Measurements from ENCODE around the gene TOM1L2.
"Not testable (repeated sequence)": the region's sequence is repeated elsewhere in the genome, so short reads cannot be mapped to it uniquely, and the experiment has no call there.

Gene TOM1L2

DNA sequence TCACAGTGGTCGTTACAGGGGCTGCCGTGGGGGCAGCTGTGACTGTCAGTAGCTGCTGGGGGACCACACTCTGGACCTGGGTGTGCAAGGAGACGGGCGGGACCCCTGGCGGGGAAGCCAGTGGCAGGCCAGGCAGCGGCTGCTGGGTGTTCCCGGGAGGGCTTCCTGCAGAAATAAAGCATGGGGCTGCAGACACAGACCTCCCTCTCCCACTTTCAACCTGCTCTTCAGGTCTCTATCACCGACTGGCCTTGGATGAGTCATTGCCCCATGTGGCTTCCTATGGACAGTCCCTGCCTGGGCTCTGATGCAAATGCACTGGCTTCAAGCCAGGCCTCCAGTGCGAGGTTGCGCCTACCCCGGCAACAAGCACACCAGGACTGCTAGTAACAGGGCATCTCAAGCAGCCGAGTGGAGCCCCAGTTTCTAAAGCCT is 152.6 kb downstream of the TOM1L2 start:
- peak; percentile 69 for DNase-seq (ENCODE audit: low read depth, low spot score)

DNA sequence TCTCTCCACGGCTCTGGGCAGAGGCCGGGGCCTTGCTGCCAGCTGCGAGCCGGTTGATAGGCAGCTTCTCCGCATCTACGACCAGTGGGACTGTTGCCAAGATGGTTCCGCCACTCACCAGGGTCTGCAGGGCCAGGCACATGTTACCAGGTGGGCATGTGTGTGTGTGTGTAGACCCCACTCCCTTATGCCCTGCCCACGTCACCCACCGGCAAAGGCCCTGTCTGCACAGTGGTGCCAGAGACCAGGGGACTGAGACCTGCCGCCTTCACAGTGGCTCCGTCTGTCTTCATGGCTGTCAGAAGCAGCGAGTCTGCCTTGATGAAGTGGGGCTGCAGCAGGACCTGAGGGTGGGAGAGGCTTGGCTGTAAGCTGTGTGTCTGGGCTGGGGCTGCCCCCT is 153.1 kb downstream of the TOM1L2 start:
- no peak for DNase-seq (ENCODE audit: low read depth, low spot score)

DNA sequence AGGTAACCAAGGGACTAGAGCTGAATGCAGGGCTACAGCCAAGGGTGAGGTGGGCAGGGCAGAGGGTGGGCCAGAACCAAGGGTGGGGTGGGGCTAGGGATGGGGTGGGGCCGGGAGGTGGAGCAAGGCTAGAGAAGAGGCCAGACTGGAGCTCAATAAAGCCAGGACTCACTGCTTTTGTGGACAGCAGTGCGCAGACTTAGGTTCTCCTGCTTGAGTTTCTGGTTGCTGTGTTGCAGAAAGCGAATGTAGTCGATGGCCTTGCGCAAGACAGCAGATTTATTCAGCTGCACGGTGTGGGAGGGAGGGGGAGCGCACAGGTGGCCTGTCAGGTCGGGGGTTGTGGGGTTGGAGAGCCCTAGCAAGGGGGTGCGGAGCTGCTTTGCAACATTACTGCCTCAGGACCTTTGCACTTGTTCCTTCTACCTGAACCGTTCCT is 154.1 kb downstream of the TOM1L2 start:
- no peak for DNase-seq (ENCODE audit: low read depth, low spot score)

DNA sequence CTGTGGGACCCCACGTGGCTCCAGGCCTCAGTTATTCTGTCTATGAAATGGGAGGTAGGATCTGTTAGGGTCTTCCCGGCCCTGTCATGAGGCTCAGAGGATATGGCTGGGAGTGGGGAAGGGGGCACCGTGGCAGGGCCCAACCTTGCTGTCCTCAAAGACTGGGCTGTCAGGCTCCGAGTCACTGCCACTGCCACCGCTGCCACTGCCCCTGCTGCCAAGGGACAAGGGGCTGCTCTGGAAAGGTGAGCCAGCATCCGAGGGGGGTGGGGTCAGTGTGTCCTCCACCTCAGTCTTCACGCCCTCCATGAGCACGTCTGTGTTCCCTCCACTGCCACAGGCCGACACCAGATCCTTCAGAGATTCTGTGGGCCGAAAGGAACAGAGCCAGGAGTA is 154.7 kb downstream of the TOM1L2 start:
- DNase-seq (ENCODE audit: low read depth, low spot score): no peak

DNA sequence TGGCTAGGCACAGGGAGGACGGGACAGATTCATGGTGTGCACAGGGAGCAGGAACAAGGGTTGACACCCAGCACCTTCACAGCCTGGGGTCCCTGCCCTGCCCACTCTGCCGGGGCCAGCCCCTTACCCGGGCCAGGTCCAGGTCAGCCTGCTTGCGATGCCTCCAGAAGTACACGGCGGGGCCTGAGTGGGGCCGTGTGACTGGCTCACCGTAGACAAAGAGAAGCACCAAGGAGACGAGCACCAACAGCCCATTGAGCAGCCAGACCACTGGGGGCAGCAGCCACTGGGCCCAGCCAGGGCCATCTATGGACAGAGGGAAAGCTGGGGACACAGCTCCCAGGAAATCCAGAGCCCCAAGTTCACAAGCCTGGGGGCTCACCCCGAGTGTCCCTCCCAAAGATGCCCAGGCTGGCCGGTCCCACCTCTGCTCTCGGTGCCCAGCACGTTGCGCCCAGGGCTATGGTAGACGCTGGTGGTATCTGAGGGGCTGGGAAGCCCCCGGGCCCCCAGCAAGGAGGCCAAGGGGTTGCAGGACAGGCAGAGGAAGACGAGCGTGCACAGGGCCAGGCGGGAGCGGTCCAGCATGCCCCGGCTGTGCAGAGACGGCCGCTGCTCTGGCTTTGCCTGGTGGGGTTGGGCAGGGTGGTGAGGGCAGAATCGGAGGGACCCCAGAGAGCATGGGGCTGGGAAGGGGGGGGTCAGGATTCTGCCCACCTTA is 155.2 kb downstream of the TOM1L2 start:
- DNase-seq (ENCODE audit: low read depth, low spot score): no peak

DNA sequence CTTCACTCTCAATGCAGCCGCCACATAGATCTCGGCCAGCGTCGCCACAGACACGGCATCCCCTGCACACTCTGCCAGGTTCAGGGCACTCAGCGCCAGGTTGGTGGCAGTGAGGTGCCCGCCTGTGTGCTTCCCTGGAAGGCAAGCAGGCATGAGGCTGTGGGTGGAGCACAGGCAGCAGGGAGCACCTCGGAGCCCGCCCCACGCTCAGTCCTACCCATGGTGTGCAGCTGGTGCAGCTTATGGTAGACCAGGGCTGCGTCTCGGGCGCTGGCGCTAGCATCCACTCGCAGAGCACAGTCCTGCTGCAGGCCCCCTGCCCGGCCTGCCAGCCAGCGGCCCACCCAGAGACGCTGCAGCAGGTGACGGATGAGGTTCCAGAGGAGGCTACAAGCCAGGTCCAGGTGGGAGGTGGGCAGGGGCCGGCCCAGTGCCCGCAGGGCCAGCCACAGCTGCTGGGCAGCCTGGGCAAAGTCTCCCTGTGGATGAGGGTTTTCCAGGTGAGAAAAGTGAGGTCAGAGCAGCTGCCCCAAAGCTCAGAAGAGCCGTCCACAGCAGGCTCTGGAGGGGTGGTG is 155.9 kb downstream of the TOM1L2 start:
- DNase-seq (ENCODE audit: low read depth, low spot score): no peak

DNA sequence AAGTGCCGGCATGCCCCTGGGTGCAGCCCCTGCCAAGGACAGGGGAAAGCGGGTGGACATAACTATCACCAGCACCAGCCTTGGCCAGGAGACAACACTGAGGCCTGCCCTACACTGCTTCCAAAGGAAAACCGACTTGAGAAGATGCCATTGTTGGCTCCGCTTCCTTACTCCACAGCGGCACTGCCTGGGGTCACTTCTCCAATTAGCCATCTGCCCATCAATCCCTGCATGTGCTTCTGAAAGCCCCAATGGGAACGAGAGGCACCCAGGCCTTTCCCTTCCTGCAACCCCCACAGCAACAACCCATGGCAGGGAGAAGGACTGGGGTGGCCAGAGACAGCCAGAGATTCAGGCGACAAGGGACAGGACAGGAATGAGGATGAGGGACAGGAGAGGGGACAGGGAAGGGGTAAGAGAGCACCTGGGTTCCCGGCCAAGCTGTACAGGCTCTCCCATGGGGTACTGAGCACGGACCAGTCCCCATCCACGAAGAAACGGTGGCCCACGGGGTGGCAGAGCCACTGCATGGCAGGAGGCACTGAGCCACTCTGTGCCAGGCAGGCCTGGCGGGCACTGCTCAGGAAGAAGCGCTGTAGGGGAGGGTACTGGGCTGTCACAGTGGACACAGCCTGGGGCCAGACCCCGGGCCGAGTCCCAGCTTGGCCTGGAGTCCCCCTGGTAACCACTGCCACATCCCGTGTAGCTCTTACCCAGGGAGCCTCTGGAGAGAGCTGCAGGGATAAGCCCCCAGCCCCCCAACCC is 156.6 kb downstream of the TOM1L2 start:
- no peak for DNase-seq (ENCODE audit: low read depth, low spot score)

DNA sequence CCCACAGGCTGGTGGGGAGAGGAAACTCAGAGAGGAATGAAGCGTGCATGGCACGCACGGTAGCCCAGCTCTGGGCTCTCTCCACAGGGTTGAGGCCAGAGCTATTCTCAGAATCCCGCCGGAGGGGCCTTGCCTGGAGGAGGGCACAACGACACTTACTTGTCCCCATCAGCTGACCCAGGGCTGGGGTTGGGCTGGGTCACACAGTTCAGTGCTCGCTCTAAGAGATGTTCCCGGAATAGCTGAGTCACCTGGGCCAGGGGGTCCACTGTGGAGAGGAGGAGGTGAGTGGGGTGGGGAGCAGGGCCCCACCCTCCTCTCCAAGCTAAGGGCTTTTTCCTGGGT is 157.2 kb downstream of the TOM1L2 start:
- no peak for DNase-seq (ENCODE audit: low read depth, low spot score)

DNA sequence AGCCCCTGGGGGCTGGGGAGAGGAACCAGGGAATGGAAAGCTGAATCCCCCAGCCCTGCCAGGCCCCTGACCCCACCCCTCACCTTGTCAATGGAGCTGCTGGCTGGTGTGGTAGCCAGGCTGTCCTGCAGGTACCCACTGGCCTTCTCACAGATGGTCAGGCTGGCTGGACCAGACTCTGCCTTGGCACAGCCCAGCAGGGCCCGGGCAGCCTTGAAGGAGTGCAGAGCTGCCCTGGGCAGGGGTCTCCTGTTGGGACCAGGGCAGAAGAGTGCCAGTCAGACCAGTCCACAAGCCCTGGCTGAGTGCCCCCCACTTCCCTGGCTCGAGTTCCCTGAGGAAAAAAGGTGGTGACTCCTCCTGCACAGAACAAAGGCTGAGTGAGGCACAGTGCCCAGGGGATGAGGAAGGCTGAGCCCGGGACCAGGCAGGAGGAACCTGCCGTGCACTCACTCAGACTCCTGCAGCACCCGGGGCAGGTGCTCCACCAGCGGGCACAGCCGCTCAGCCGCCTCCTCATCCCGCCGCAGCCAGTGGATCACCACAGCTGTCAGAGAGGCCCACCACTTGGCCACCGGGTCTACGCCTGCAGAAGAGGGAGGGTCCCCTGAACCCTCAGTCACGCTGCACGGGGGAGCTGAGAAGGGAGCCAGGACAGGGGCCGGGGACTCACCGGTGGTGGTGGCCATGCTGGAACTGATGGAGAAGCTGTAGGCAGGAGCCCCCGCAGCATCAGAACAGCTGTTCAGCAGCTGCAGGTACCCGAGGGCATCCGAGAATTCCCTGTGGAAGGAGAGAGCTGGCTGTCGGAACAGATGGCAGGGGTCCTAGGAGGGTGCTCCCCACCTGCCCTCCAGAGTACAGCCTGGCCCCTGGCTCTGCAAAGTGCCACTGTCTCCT is 157.8 kb downstream of the TOM1L2 start:
- no peak for DNase-seq (ENCODE audit: low read depth, low spot score)

DNA sequence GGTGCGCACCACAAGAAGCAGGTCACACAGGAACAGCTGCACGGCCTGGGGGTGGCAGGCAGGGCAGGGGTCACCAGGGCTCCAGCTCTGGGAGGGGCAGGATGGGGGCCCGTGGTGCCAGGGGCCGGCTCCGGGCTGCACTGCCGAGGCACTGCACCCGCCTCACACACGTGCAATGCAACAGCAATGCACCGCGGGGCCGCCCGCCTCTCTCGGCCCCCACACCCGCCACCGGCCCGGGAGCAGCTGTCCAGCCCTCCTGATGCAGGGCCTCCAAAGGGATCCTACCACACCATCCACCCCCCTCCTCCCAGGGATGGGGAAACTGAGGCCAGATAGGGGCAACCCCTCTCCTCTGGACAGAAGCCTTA is 158.5 kb downstream of the TOM1L2 start:
- DNase-seq (ENCODE audit: low read depth, low spot score): no peak

DNA sequence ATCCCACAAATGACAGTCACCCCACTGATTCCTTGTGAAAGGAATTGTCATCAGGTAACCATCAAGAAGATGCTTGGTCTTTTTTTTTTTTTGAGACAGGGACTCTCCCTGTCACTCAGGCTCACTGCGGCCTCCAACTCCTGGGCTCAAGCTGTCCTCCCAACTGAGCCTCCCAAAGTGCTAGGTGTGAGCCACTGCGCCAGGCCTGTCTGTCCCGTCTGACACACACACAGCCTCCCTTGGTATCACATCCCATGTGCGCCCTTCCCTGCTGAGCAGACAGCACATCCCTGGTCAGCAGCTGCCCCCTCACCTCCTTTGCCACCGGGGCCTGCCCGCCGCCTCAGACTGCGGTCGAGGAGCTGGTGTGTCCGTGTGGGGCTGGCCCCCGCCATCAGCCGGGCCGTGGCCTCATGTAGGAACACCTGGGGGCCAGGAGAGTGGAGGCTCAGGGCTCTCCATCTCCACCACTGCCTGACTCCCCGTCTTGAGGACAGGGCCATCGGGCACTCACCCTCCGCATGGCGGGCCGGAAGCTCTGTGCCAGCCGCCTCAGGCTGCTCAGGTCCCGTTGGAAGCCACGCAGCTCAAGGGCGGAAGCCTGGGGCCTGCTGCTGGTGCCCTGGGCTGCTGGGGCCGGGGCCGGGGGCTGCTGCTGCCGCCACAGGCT is 159.0 kb downstream of the TOM1L2 start:
- no peak for DNase-seq (ENCODE audit: low read depth, low spot score)

DNA sequence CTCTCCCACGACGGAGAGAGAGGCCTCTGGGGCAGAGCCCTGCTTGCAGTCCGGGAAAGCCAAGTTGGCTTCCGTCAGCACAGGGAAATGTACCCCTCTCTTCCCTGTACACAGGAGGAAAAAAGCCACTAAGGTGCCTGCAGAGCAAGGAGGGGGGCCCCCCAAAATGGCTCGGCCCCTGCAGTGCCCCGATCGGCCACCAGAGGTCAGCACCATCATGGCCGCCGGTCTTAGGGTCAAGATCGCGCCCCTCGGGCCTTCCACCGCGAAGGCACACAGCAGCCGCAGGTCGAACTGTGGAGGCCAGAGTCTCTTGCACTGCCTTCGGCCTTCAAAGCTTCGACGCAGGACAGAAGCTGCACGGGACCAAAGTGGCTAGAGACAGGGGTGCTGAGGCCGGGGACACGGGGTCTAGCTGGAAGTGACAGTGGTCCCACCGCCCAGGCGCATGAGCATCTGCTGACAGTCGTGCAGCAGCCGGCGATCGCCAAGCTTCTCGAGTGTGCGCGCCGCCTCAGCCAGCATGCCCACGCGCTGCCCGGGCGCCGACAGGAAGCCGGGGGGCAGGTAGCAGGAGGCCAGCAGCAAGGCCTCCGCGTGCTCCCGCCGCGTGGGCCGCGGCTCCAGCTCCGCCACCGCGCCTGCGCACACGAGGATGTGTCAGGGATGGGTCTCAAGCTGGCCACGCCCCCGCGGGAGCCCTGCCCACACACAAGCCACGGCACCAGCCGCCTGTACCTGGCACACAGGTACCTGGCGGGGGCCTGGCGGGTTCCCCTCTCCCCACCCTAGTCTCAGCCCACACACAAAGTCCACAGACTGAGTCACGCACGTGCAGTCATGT is 159.8 kb downstream of the TOM1L2 start:
- DNase-seq (ENCODE audit: low read depth, low spot score): peak; percentile 91

DNA sequence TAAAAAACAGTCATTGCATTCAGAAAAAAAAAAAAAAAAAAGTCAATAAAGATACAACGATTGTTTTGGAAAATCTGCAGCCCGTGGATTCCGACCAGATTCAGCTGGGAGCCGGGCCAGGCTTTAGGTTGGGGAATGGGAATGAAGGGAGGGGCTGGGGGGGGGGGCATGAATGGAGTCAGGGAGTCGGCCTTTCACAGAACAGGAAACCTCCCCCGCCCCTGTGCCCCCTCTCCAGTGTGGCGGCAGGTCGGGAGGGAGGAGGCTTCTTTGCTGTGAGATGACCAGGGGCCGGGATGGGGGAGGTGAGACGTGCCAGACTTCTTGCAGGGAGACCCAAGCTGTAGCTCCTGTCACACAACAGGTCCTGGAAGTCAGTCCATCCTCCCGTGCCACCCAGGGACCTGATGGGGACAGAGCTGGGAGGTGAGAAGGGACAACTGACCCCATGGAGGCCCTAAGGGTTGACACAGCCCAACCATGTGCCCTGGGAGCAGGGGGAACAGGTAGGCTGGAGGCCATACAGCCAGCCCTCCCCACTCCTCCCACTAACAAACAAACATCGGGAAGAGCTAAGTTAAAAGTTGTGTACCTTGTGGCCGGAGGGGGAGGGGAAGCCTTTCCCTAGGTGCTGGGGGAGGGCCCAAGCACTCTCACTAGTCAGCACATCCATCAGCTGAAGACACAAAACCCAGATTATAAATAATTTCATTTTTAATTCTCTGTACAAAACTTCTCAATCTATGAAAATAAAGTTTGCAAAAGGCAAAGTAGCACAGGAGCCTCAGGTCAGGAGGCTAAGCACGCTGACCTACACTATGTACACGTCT is 160.6 kb downstream of the TOM1L2 start:
- peak; percentile 73 for DNase-seq (ENCODE audit: low read depth, low spot score)

DNA sequence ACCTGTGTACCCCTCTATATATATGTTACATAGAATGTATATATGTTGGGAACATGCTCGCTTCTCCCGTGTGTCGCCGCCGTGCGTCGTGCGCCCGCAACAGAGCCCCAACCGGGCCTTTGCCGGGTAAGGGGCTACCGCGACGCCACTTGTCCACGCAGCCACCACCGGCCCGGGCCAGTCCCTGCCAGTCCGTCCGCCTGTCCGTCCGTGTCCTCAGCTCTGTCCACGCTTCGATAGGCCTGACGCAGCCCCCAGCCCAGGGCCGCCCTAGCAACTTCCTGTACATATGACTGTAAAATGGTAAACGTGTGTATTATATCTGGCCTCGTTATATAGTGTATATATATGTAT is 161.3 kb downstream of the TOM1L2 start:
- no peak for DNase-seq (ENCODE audit: low read depth, low spot score)

DNA sequence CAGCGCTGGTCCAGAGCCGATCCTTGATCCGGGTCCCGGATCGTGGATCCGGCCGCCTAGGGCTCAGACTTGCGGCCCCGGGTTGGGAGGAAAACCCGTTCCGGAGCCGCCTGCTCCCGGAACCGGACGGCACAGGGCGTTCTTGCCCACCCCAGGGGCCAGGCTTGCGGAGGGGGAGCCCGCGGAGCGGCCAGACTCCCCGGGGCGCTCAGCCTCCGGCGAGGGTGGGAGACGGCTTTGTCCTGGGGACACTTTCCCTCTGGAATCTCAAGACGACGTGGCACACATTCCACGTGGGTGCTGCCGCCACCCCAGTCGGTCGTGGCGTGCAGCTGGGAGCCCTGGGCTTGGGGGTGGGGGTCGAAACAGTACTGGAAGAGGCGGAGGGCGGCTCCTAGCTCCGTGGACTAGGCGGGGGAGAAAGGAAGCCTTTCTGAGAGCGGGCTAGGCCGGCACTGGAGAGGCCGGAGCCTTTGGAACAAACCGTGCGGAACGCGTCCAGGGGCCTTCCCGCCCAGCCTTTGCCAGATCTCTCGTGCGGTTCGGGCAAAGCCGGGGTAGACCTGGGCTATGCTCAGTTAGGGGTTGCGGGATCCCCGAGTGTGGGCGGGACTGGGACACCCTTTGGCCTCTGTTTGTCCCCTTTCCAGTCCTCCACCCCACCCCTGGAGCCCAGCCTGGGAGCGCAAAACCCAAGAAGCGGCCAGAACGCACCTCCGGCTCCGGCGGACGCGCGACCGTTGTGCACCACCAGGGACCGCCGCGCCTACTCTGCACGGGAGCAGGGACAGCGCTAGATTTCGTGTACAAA is 161.9 kb downstream of the TOM1L2 start:
- DNase-seq (ENCODE audit: low read depth, low spot score): peak; percentile 90

DNA sequence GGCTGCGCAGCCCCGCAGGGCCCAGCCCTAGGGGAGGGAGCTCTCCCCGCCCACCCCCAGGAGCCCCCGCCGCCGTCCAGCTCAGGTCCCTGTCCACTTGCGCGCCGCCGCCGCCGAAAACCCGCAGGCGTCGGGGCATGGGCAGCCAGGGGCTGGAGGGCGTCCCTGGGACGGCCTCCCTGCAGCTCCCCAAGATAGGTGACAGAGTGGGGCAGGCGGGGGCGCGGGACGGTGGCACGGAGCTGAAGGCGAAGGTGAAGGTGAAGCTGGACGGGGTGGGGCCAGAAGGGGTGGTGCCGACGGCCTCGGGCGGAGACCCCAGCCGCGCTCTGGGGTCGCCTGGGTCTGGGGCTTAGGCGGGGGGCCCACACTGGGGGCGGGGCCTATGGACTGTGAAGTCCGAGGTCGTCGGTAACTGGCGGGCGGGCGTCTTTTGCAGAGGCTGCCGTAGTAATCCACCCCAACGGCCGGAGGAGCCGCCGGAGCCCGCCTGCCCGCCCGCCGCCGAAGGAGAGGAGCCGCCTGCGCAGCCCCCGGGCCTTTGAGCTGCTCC is 162.6 kb downstream of the TOM1L2 start:
- no peak for DNase-seq (ENCODE audit: low read depth, low spot score)

DNA sequence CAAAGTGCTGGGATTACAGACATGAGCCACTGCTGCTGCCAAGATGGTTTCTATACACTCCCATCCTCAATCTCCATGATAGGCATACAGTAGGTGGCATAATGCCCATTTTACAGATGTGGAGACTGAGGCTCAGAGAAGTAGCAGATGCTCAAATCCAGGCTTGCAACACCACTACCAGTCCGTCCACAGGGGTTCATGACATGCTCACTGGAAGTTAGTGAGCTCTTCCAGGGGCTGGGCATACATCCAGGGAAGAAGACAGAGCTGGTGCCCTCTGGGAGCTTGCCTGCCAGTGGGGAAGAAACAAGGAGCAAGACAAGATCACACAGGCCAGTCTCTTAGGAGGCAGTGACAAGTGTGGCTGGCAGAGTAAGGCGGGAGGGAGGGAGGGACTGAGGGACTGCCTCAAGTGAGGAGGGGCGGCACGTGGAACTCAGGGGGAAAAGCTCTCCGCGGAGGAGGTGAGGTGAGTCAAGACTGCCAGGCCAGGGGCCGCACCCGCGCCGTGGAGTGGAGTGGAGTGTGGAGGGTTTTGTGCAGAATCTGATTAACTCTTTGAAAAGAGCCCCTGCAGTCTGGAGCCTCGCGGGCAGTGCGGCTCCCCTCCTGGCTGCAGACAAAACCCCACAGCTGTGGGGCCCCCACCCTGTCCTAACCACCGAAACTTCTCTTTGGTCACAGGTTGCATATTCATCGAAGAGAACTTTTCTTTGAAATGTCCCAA is 163.3 kb downstream of the TOM1L2 start:
- DNase-seq (ENCODE audit: low read depth, low spot score): no peak

DNA sequence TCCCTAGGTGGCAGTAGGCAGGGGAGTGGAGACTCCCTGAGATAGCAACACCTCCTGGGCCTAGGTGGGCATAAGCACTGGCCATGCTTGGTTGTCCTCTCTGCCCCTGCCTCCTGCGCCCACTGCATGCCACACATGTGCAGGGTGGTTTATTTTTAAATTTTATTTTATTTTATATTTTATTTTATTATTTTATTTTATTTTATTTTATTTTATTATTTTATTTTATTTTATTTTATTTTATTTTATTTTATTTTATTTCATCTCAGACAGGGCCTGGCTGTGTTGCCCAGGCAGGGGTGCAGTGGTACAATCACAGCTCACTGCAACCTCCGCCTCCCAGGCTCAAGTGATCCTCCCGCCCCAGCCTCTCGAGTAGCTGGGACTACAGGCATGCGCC is 164.0 kb downstream of the TOM1L2 start:
- not testable (repeated sequence) for DNase-seq (ENCODE audit: low read depth, low spot score)

Data from ELF-1 (cell line).